Tibial artery (tissue), 4 donors: ENCODE results near the gene CLBA1.

ENCODE experiments used
- DNase-seq, 2 donors: peaks; one replicate each; pipeline ENCODE4 v3.0.0-alpha.2; 2019
- H3K27ac ChIP-seq, 2 donors: fragments of 200-600 bp; sonication (generic) in 1 of 2; 1 replicate in 1 of 2; 2 replicates in 1 of 2; pipeline ENCODE4 v1.5.1; 2018 to 2019; ENCODE audit warnings: mild to moderate bottlenecking in 1 of 2
- H3K27me3 ChIP-seq, 2 donors: fragments of 200-600 bp; sonication (generic) in 1 of 2; one replicate each; pipeline versions ENCODE4 v1.5.1 to v1.6.0; 2016 to 2019
- H3K36me3 ChIP-seq, 3 donors: fragments of 200-600 bp; sonication (generic) in 2 of 3; one replicate each; pipeline ENCODE4 v1.5.1; 2016 to 2019; ENCODE audit warnings: mild to moderate bottlenecking in 2 of 3
- H3K4me1 ChIP-seq, 4 donors: fragments of 200-600 bp; sonication (generic) in 2 of 4; 1 replicate in 3 of 4; 2 replicates in 1 of 4; pipeline ENCODE4 v1.5.1; 2016 to 2019
- H3K4me3 ChIP-seq, 2 donors: fragments of 200-600 bp; sonication (generic) in 1 of 2; 1 replicate in 1 of 2; 2 replicates in 1 of 2; pipeline ENCODE4 v1.5.1; 2018 to 2019; ENCODE audit warnings: mild to moderate bottlenecking in 2 of 2
- H3K9me3 ChIP-seq, 3 donors: fragments of 200-600 bp; sonication (generic) in 1 of 3; one replicate each; pipeline ENCODE4 v1.5.1; 2016 to 2019
- intact Hi-C: fragments of 100-400 bp; cut with DNase I; formaldehyde crosslinking; loops from one replicate; pipeline ENCODE4 v1.15.0; 2023; ENCODE audit warnings: low total_unique reads
- TF ChIP-seq, protein P1 (sequence below), 2 experiments: fragments of 200-600 bp in 1 of 2; fragments of 450-650 bp in 1 of 2; IDR thresholded peaks; one replicate each; pipeline ENCODE4 v1.5.1; 2017 to 2019; ENCODE audit warnings: antibody characterized with exemption in 2 of 2, mild to moderate bottlenecking in 1 of 2, moderate library complexity in 1 of 2

The CLBA1 gene

DNA sequence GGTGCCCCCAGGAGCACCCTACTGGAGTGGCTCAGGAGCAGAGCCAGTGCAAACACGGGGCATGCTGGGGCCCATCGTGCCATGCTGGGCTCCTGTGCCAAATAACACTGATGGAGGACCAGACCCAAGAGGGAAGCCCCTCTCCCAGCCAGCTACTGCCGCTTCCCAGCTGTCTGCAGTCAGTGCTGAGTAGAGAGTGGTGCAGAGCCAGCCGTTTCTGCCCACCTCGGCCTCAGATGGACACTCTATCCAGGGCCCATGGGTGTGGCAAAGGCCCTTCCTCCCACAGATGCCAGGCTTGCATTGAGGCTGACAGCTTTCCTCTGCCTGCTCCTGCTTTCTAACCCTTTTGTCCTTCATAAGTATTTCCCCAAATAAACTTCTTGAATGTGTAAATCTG, 13.2 kb downstream of the CLBA1 start:
- Histone ChIP-seq H3K36me3 (peaks cover 4 to 32% (median 5%) of the 10 kb centered on the region in 3 donors), H3K4me3 (no peak overlapping the region), H3K27me3 (no peaks in the 10 kb centered on the region), H3K27ac (no peak overlapping the region), H3K9me3 (no peaks in the 10 kb centered on the region), H3K4me1 (no peaks in the 10 kb centered on the region)
- TF ChIP-seq, protein P1, sequence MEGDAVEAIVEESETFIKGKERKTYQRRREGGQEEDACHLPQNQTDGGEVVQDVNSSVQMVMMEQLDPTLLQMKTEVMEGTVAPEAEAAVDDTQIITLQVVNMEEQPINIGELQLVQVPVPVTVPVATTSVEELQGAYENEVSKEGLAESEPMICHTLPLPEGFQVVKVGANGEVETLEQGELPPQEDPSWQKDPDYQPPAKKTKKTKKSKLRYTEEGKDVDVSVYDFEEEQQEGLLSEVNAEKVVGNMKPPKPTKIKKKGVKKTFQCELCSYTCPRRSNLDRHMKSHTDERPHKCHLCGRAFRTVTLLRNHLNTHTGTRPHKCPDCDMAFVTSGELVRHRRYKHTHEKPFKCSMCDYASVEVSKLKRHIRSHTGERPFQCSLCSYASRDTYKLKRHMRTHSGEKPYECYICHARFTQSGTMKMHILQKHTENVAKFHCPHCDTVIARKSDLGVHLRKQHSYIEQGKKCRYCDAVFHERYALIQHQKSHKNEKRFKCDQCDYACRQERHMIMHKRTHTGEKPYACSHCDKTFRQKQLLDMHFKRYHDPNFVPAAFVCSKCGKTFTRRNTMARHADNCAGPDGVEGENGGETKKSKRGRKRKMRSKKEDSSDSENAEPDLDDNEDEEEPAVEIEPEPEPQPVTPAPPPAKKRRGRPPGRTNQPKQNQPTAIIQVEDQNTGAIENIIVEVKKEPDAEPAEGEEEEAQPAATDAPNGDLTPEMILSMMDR (IDR thresholded peaks at IDR 0.05), result no peak
- intact Hi-C loops, result no loop called here
- DNase-seq, result no peak

DNA sequence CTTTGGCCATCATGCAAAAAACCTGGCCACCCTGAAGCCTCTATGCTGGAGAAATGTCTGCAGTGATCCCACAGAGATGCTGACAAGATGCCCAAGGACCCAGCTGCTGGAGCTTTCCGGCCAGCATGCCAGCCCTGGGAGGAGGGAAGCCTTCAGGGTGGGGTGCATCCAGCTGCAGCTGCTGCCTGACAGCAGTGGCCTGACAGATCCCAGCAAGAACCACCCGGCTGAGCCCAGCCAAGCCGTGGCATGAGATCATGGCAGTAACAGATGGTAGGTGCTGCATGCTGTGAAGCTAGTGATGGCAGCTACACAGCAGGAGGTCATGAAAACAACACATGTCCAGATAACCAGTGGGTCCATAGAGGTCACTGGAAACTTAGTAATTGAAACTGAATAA, 13.8 kb downstream of the CLBA1 start:
- no peaks in the 10 kb centered on the region for H3K27me3 ChIP-seq
- TF ChIP-seq, protein P1 (IDR thresholded peaks at IDR 0.05), result no peak
- no peaks in the 10 kb centered on the region for H3K9me3 ChIP-seq
- no peaks in the 10 kb centered on the region for H3K4me1 ChIP-seq
- H3K27ac ChIP-seq, result no peak overlapping the region
- H3K36me3 ChIP-seq, result peaks cover 4 to 27% (median 5%) of the 10 kb centered on the region in 3 donors
- intact Hi-C loops, result no loop called here
- H3K4me3 ChIP-seq, result no peak overlapping the region
- no peak for DNase-seq

DNA sequence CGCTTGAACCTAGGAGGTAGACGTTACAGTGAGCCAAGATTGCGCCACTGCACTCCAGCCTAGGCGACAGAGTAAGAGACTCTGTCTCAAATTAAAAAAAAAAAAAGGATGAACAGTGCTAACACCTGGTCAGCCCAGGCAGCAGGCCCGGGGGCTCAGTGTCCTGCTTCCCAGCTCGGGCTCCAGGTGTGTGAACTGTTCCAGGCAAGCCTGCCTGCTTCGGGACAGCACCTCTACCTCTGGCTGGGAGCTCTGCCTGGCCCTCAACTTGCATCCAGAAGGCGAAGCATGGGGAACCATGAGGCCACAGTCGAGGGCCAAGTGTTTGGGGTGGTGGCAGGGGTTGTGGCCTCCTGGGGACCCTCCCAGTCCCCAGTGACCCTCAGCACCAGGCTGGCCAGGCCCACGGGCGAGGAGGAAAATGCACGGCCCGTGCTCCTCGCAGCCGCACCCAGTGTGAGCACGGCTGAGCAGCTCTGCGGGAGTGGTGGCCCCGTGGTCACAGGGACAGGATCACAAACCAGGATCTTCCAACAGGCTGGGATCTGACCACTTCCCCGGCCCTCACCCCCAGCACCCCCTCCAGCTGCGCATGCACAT, 19.8 kb downstream of the CLBA1 start:
- Histone ChIP-seq H3K4me3 (no peak overlapping the region), H3K9me3 (no peaks in the 10 kb centered on the region), H3K36me3 (peaks cover 0 to 46% (median 14%) of the 10 kb centered on the region in 3 donors), H3K27me3 (no peaks in the 10 kb centered on the region), H3K27ac (no peak overlapping the region), H3K4me1 (no peaks in the 10 kb centered on the region)
- DNase-seq, result no peak
- TF ChIP-seq, protein P1 (IDR thresholded peaks at IDR 0.05), result no peak
- intact Hi-C loops, result no loop called here

DNA sequence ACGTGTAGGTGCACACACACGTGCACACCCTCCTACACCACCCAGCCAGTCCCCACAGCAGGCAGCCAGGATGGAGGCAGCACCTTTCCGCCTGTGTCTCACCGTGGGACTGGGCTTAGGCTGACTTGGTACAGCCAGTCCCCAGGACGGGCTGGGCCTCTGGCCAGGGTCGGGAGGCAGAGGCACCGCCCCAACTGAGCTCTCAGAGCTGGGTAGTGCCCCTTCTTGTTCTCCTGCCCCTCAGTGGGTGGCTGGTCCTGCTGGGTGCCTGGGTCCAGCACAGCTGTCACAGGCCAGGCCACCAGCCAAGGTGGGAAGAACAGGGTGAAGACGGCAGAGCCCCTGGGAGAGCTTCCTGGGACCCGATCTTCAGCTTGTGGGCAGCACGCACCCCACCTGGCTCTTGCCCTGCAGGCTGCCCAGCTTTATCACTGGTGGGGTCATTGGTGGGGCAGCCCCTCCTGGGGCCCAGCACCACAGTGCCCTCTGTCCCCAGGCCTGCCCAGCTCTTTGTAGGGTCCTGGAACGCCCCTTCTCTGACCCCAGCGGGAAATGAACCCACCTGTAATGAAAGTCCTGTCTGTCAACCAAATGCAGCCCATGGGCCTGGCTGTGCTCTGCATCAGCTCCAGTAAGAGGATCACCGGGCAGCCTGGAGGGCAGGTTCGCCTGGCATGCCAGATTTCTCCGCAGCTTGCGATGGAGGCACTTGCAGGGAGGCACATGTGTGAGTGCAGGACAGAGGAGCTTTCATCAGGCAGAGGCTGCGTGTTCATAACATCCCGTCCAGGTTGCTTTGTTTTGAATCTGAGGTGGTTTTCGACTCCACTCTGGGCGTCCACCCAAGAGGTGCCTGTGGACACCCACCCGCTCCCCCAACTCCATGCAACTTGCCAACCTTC, 20.6 kb downstream of the CLBA1 start:
- Histone ChIP-seq H3K27ac (no peak overlapping the region), H3K4me1 (no peaks in the 10 kb centered on the region), H3K4me3 (no peak overlapping the region), H3K36me3 (peaks cover 0 to 54% (median 19%) of the 10 kb centered on the region in 3 donors), H3K27me3 (no peaks in the 10 kb centered on the region), H3K9me3 (no peaks in the 10 kb centered on the region)
- intact Hi-C loops, result no loop called here
- no peak for DNase-seq
- TF ChIP-seq, protein P1 (IDR thresholded peaks at IDR 0.05), result no peak

DNA sequence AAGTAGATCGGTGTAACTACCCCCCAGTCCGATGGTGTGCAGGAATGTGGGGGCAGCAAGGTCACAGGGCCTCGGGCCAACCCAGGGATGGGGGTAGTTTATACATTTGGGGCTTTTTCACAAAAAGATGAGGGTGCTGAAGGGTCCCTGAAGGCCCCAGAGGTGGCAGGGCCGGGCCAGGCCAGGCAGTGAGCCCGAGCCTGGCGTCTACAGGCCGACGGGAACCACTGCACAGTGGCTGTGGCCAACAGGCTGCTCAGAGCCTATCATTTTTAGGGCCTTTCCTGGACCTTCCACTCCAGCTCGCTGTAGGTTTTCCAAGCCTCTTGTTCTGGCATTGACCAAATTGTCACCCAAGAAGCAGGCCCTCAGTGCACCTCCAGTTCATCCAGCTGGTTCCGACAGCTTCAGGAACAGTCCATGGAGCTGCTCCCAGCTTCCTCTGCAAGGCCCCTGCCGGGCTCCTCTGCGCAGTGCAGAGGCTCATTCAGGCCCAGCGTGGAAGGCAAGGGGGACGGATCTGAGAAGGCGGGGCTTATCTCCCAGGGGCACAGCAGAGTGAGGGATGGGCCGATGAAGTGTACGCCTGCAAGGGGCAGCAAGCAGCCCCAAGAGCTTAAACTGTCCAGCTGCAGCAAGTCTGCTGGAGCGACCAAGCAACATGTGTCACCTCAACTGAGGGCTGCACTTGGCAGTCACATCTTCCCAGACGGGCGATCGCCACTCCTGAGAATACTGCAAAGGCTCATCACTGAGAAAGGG, 21.4 kb downstream of the CLBA1 start:
- no peak overlapping the region for H3K27ac ChIP-seq
- intact Hi-C loops, result no loop called here
- no peaks in the 10 kb centered on the region for H3K27me3 ChIP-seq
- TF ChIP-seq, protein P1 (IDR thresholded peaks at IDR 0.05), result no peak
- H3K4me1 ChIP-seq, result peaks cover 0 to 4% (median 1%) of the 10 kb centered on the region in 4 donors
- no peaks in the 10 kb centered on the region for H3K9me3 ChIP-seq
- DNase-seq, result no peak
- H3K4me3 ChIP-seq, result no peak overlapping the region
- peaks cover 0 to 59% (median 26%) of the 10 kb centered on the region in 3 donors for H3K36me3 ChIP-seq
